ENCODE data around the gene NKX2-1. TPM values are rescaled to one million over a fixed set of nuclear protein-coding genes. Genes with fewer than 3 reads are reported as not detected.

Gene NKX2-1
- total and polyA plus RNA-seq, 4 donors: 53.4 to 236 (median 170) TPM

GRCh38 chr14:36513451-36514277, 6.4 kb downstream of the NKX2-1 start:
- peak; percentile 11 for ATAC-seq (ENCODE audit: insufficient read depth, low FRiP score)
- Histone ChIP-seq H3K36me3 (ENCODE audit: control insufficient read depth in 4 of 4, insufficient read depth in 4 of 4, low read length in 4 of 4) (no peaks in the 10 kb centered on the region), H3K4me1 (ENCODE audit: control insufficient read depth in 5 of 5, insufficient read depth in 5 of 5, low read length in 5 of 5) (peaks cover 0 to 1% (median 0%) of the 10 kb centered on the region in 5 donors), H3K4me3 (peak overlapping the region; percentile 43), H3K9ac (ENCODE audit: insufficient read depth in 1 of 2, low read length in 2 of 2) (peak overlapping the region; percentile 88 to 95), H3K9me3 (ENCODE audit: control insufficient read depth in 4 of 4, insufficient read depth in 3 of 4, low read length in 3 of 4) (peaks cover 0 to 9% (median 0%) of the 10 kb centered on the region in 4 donors), H3K27me3 (ENCODE audit: control insufficient read depth in 3 of 3, insufficient read depth in 3 of 3, low read length in 2 of 3) (peaks cover 12 to 79% (median 79%) of the 10 kb centered on the region in 3 donors), H3K27ac (ENCODE audit: low read depth in 1 of 2, low read length in 1 of 2) (peak overlapping the region in 1 of 2 donors; percentile 94)
- peak; percentile 71 to 87 (median 86) for DNase-seq
- no peak for TF ChIP-seq CTCF (IDR thresholded peaks at IDR 0.05; ENCODE audit: control extremely low read depth, extremely low read depth)
- 2 to 4% methylated on average over 38 of the region's 38 CpGs for WGBS, 2 donors

- H3K27ac ChIP-seq (ENCODE audit: low read depth in 1 of 2, low read length in 1 of 2): peak overlapping the region in 1 of 2 donors; percentile 94
- ATAC-seq (ENCODE audit: insufficient read depth, low FRiP score) (no peak), DNase-seq (peak in 2 of 3 donors; percentile 13 to 29)
- no peak for TF ChIP-seq CTCF (IDR thresholded peaks at IDR 0.05; ENCODE audit: control extremely low read depth, extremely low read depth)
- no peaks in the 10 kb centered on the region for H3K36me3 ChIP-seq (ENCODE audit: control insufficient read depth in 4 of 4, insufficient read depth in 4 of 4, low read length in 4 of 4)
- peak overlapping the region; percentile 88 to 89 for H3K9ac ChIP-seq (ENCODE audit: insufficient read depth in 1 of 2, low read length in 2 of 2)
- H3K9me3 ChIP-seq (ENCODE audit: control insufficient read depth in 4 of 4, insufficient read depth in 3 of 4, low read length in 3 of 4): peaks cover 0 to 7% (median 0%) of the 10 kb centered on the region in 4 donors
- WGBS, 2 donors: 4% methylated on average over 17 of the region's 17 CpGs
- H3K4me3 ChIP-seq: peak overlapping the region; percentile 43
- peaks cover 11 to 82% (median 76%) of the 10 kb centered on the region in 3 donors for H3K27me3 ChIP-seq (ENCODE audit: control insufficient read depth in 3 of 3, insufficient read depth in 3 of 3, low read length in 2 of 3)
- no peaks in the 10 kb centered on the region for H3K4me1 ChIP-seq (ENCODE audit: control insufficient read depth in 5 of 5, insufficient read depth in 5 of 5, low read length in 5 of 5)
Measured at GRCh38 chr14:36513012-36513420, 7.0 kb downstream of the NKX2-1 start.

- 3% methylated on average over 9 of the region's 9 CpGs for WGBS, 2 donors
- peak overlapping the region; percentile 7 for H3K4me3 ChIP-seq
- H3K9ac ChIP-seq (ENCODE audit: insufficient read depth in 1 of 2, low read length in 2 of 2): peak overlapping the region; percentile 88 to 89
- peaks cover 11 to 86% (median 79%) of the 10 kb centered on the region in 3 donors for H3K27me3 ChIP-seq (ENCODE audit: control insufficient read depth in 3 of 3, insufficient read depth in 3 of 3, low read length in 2 of 3)
- no peak for TF ChIP-seq CTCF (IDR thresholded peaks at IDR 0.05; ENCODE audit: control extremely low read depth, extremely low read depth)
- DNase-seq (peak in 2 of 3 donors; percentile 17 to 23), ATAC-seq (ENCODE audit: insufficient read depth, low FRiP score) (no peak)
- H3K36me3 ChIP-seq (ENCODE audit: control insufficient read depth in 4 of 4, insufficient read depth in 4 of 4, low read length in 4 of 4): no peaks in the 10 kb centered on the region
- H3K27ac ChIP-seq (ENCODE audit: low read depth in 1 of 2, low read length in 1 of 2): peak overlapping the region in 1 of 2 donors; percentile 89
- no peaks in the 10 kb centered on the region for H3K4me1 ChIP-seq (ENCODE audit: control insufficient read depth in 5 of 5, insufficient read depth in 5 of 5, low read length in 5 of 5)
- peaks cover 0 to 7% (median 0%) of the 10 kb centered on the region in 4 donors for H3K9me3 ChIP-seq (ENCODE audit: control insufficient read depth in 4 of 4, insufficient read depth in 3 of 4, low read length in 3 of 4)
Measured at GRCh38 chr14:36512585-36513003, 7.4 kb downstream of the NKX2-1 start.

Data from lung (tissue), 12 donors.